GDM1 (cell line): ENCODE measurements around the gene TALDO1.
"Not testable (repeated sequence)": the region's sequence is repeated elsewhere in the genome, so short reads cannot be mapped to it uniquely, and the experiment has no call there.

Source experiments
- DNase-seq: peaks from one replicate; lab custom pipeline; 2025; lab: John Stamatoyannopoulos, UW

TALDO1 gene

GRCh38 chr11:719214-720016 is 27.8 kb upstream of the TALDO1 start:
- DNase-seq: no peak

- DNase-seq: no peak
Observed at GRCh38 chr11:720017-720641, 27.1 kb upstream of the TALDO1 start.

GRCh38 chr11:720642-721246 is 26.5 kb upstream of the TALDO1 start:
- no peak for DNase-seq

- no peak for DNase-seq
Observed at GRCh38 chr11:721247-721740, 26.0 kb upstream of the TALDO1 start.

- peak; percentile 15 for DNase-seq
Observed at GRCh38 chr11:721741-722345, 25.4 kb upstream of the TALDO1 start.

- no peak for DNase-seq
Observed at GRCh38 chr11:722346-722811, 24.9 kb upstream of the TALDO1 start.

- peak; percentile 35 for DNase-seq
Observed at GRCh38 chr11:723120-723883, 24.0 kb upstream of the TALDO1 start.

GRCh38 chr11:724049-724777 is 23.1 kb upstream of the TALDO1 start:
- no peak for DNase-seq

- no peak for DNase-seq
Observed at GRCh38 chr11:724778-725386, 22.4 kb upstream of the TALDO1 start.

- no peak for DNase-seq
Observed at GRCh38 chr11:725624-726202, 21.6 kb upstream of the TALDO1 start.

- DNase-seq: no peak
Observed at GRCh38 chr11:726278-727220, 20.7 kb upstream of the TALDO1 start.

GRCh38 chr11:727281-727701 is 20.0 kb upstream of the TALDO1 start:
- DNase-seq: no peak

- no peak for DNase-seq
Observed at GRCh38 chr11:727859-728748, 19.2 kb upstream of the TALDO1 start.

GRCh38 chr11:728901-729491 is 18.3 kb upstream of the TALDO1 start:
- no peak for DNase-seq

GRCh38 chr11:729492-730074 is 17.7 kb upstream of the TALDO1 start:
- DNase-seq: no peak

- no peak for DNase-seq
Observed at GRCh38 chr11:733072-733471, 14.2 kb upstream of the TALDO1 start.

GRCh38 chr11:734541-734940 is 12.7 kb upstream of the TALDO1 start:
- DNase-seq: not testable (repeated sequence)
